HG03196 (cell line): ENCODE measurements around the gene PHLDB1.
A peak's percentile ranks its signal among the peaks of the same experiment; 100 is the strongest.
"Not testable (repeated sequence)": the region's sequence is repeated elsewhere in the genome, so short reads cannot be mapped to it uniquely, and the experiment has no call there.

Source experiments
- ATAC-seq: cut with Tn5 transposase; IDR thresholded peaks from one replicate; pipeline ENCODE4 v1.9.1; 2021; ENCODE audit not compliant: unreplicated experiment

Gene PHLDB1

GRCh38 chr11:118682372-118682771 is 75.0 kb downstream of the PHLDB1 start:
- no peak for ATAC-seq

GRCh38 chr11:118682939-118683338 is 75.5 kb downstream of the PHLDB1 start:
- not testable (repeated sequence) for ATAC-seq

DNA sequence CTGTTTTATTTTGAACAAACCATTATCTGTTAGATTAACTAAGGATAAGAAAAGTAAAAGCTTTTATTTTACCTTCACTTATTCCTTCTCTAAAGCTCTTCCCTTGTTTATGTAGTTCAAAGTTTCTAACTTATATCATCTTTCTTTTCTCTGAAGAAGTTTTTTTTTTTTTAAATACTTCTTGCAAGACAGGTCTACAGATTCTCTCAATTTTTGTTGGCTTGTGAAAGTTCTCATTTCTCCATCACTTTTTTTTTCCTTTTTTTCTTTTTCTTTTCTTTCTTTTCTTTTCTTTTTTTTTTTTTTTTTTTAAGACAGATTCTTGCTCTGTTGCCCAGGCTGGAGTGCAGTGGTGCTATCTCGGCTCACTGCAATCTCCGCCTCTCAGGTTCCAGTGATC is 76.8 kb downstream of the PHLDB1 start:
- ATAC-seq, result no peak

DNA sequence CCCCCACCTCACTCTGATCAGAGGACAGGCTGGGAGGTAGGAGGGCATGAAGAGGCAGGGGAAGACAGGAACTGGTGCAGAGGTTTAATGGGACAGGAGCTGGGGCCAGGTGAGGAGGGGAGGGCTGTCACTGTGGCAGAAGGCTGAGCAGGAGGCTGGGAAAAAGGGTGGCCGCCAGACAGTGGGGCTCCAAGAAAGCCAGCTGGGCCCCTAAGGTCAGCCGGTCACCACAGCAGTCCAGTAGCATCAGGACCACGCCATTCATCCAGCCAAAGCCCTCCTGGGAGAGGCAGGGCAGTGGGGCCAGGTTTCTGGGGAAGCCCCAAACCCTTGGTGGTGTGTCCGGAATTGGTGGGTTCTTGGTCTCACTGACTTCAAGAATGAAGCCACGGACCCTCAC is 80.5 kb downstream of the PHLDB1 start:
- no peak for ATAC-seq

DNA sequence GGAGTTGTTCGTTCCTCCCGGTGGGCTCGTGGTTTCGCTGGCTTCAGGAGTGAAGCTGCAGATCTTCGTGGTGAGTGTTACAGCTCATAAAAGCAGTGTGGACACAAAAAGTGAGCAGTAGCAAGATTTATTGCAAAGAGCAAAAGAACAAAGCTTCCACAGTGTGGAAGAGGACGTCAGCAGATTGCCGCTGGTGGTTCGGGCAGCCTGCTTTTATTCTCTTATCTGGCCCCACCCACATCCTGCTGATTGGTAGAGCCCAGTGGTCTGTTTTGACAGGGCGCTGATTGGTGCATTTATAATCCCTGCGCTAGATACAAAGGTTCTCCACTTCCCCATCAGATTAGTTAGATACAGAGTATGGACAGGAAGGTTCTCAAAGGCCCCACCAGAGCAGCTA is 80.9 kb downstream of the PHLDB1 start:
- not testable (repeated sequence) for ATAC-seq

- no peak for ATAC-seq
Measured at GRCh38 chr11:118688851-118689502, 81.6 kb downstream of the PHLDB1 start.

- ATAC-seq, result no peak
Measured at GRCh38 chr11:118689503-118689851, 82.1 kb downstream of the PHLDB1 start.

- ATAC-seq, result peak; percentile 79
Measured at GRCh38 chr11:118689852-118690552, 82.6 kb downstream of the PHLDB1 start.

GRCh38 chr11:118690553-118691304 is 83.3 kb downstream of the PHLDB1 start:
- no peak for ATAC-seq

DNA sequence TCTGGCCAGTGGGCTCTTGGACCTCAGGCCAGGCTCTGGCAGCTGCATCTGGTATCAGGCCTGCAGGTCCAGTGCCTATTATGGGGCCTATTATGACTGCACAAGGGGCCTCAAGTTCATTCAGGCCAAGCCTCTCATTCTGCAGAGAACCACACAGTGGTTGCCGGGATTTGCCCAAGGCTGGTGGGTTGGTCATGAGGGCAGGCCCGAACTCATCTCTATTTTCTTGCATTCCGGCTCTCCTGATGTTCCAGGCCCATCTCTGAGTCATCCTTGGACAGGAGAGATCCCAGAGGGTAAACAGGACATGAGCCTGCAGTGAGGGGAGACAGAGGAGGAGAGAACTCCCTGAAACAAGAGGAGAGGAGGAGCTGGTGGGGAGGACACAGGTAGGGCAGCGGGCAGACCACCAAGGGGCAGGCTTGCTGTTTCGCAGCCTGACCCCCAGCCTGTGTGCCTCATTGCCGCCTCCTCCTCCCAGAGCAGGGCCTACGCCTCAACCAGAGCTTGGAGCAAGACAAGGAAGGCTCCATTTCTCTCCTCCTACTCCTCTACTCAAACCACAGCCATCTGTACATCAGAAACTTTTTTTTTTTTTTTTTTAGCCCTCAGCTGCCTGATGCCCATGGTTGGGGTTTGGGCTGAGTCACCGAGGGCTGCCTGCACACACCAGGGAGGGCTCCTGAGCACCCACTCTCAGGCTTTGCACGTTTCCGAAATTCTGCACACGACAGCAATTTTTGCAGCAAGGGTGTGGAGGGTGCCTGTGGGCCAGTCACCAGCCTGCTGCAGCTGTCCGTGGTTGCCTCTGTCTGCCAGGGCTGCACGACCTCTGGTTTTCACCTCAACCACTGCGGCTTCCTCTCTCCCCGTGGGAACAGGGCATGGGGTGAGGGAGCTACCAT is 84.8 kb downstream of the PHLDB1 start:
- peak; percentile 29 for ATAC-seq

DNA sequence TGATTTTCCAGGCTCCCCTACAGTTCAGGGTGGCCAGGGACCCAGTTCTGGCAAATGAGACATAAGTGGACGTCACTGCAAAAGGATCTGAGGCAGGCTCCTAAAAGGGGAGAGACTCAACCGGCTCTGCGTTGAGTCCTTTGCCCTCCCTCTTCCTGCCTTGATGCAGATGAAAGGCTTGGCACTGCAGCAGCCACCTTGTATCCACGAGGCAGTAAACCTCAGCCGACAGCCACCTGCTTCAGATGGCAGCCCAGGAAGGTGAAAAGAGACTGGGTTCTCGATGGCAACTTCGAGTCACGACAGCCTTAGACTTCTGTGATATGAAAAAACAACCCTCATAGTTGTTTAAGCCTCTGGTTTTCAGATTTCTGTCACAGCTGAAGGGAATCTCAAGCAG is 86.8 kb downstream of the PHLDB1 start:
- no peak for ATAC-seq

DNA sequence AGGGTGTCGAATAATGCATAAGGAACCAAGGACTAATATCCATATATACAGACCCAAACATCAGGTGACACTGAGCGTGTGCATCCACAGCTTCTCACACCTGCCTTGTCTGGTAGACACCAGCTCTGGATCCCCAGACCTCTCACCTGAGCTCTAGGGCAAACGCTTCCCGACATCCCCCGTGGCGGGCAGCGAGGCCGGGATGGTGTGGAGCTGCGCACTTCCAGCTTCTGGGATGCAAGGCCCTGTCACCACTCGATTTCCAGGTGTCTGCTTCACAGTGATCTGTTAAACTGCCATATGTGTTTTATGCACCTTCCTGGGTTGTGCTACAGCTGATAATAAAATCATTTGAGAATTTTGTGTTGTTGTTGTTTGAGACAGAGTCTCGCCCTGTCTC is 87.4 kb downstream of the PHLDB1 start:
- ATAC-seq, result no peak

DNA sequence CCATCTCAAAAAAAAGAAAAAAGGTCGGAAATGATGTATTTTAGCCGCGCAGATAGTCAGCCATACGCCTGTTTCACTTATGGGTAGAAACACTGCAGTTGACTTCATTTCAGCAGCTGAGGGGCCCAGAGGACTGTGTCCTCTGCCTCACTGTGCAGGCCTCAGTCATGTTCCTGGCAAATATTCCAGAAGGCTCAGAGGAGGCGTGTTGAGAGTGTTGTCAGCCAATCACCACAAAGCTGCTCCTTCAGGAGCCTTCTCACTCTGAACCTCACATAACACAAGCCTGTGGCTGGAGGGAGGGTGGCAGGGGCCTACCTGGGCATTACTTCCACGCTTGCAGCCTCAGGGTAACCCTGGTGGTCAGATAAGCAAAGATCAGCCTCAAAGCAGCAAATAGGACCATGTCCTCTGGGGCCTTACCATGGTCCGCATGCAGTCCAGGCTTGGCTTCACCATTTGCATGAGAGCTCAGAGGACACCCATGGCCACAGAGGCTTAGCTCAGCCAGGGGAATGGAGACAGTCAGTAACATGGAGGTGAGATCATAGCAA is 89.3 kb downstream of the PHLDB1 start:
- ATAC-seq, result no peak

GRCh38 chr11:118697346-118697745 is 89.9 kb downstream of the PHLDB1 start:
- no peak for ATAC-seq

GRCh38 chr11:118699506-118700220 is 92.2 kb downstream of the PHLDB1 start:
- no peak for ATAC-seq

DNA sequence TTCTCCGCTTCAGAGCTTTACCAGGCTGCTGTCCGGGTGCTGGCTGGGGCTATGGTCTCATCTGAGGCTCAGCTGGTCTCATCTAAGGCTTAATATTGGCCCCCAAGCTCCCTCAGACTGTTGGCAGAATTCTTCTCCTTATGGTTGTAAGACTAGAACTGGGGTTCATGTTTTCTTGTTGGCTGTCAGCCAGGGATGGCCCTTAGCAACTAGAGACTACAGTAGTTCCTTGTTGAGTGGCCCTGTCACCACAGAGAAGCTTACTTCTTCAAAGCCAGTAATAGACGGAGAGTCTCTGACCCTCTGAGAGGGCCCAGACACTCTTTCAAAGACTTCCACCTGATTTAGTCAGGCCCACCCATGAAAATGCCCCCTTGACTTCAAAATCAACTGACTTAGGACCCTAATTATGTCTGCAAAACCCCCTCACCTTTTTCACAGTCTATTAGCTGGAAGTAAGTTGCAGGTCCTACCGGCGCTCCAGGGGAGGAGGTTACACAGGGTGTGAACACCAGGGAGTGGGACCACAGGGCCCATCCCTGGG is 96.2 kb downstream of the PHLDB1 start:
- no peak for ATAC-seq

DNA sequence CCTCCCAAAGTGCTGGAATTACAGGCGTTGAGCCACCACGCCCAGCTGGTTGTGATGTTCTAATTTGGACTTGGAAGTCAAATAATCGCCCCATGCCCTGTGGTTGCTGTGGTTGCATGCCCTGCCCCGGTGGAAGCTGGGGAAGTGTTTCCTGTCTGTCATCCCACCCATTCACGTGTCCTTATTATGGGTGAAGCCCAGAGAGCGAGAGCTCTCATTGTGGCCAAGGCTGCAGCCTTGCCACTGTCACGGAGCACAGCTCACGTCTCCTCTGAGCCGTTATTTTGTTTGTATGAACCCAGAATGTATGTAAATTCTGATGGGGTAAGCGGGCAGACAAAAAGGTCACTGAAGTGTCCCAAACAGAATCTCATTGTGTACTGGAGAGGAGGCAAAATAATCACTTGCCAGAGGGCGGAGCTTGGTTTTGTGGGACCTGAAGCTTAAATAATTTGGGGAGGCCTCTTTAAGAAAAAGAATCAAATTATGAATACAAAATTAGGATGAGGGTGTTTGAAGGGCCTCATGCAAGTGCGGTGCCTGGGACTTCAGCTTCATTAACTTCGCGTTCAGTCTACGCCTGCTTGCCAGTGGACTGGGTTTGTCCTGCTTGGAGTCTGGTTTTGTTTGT is 97.8 kb downstream of the PHLDB1 start:
- ATAC-seq, result no peak

GRCh38 chr11:118705791-118706545 is 98.6 kb downstream of the PHLDB1 start:
- ATAC-seq, result no peak

GRCh38 chr11:118706546-118706825 is 99.1 kb downstream of the PHLDB1 start:
- ATAC-seq, result no peak
